Measurements from ENCODE around the gene CRAMP1. TPM values are rescaled to one million over a fixed set of nuclear protein-coding genes. Genes with fewer than 3 reads are reported as not detected.

Gene CRAMP1
- total and polyA plus RNA-seq, 2 of the 8 experiments (the other 6 are each of a cell fraction or from before 2014, with no cell fraction given), result 19.2 to 23.2 TPM

GRCh38 chr16:1610899-1611632, 1.1 kb upstream of the CRAMP1 start (continued):
- TF ChIP-seq RXRA (IDR thresholded peaks at IDR 0.05; ENCODE audit: insufficient read depth, low read depth, low read length), result no peak
- no peak for TF ChIP-seq CHD2 (IDR thresholded peaks at IDR 0.05; ENCODE audit: low read length)
- TF ChIP-seq ZNF274 (IDR thresholded peaks at IDR 0.05; ENCODE audit: borderline replicate concordance, extremely low read depth, low read length), result no peak
- TF ChIP-seq TEAD4 (IDR thresholded peaks at IDR 0.05; ENCODE audit: low read depth, low read length), result no peak
- TF ChIP-seq SAP30 (IDR thresholded peaks at IDR 0.05; ENCODE audit: insufficient read depth, insufficient replicate concordance, low read length), result no peak
- TF ChIP-seq CEBPB (IDR thresholded peaks at IDR 0.05; ENCODE audit: low read depth, low read length), result no peak
- TF ChIP-seq KDM4A (IDR thresholded peaks at IDR 0.05; ENCODE audit: low read depth, low read length, severe bottlenecking), result peak; percentile 65
- TF ChIP-seq SP4 (IDR thresholded peaks at IDR 0.05; ENCODE audit: low read length), result no peak
- TF ChIP-seq, protein P1, sequence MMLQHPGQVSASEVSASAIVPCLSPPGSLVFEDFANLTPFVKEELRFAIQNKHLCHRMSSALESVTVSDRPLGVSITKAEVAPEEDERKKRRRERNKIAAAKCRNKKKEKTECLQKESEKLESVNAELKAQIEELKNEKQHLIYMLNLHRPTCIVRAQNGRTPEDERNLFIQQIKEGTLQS (IDR thresholded peaks at IDR 0.05; ENCODE audit: insufficient read depth, low read depth, low read length), result no peak
- no peak for TF ChIP-seq EGR1 (IDR thresholded peaks at IDR 0.05; ENCODE audit: borderline replicate concordance, low read depth, low read length)
- TF ChIP-seq SIX5 (IDR thresholded peaks at IDR 0.05; ENCODE audit: low read depth, low read length), result no peak
